Panc1 (cell line): Measurements from ENCODE around the gene LHFPL3. TPM values are rescaled to one million over a fixed set of nuclear protein-coding genes. Genes with fewer than 3 reads are reported as not detected.

ENCODE experiments used
- ATAC-seq: fragments of 200-7000 bp; cut with Tn5 transposase; 2 replicates; pipeline ENCODE4 v1.9.1; 2020; ENCODE audit warnings: mild to moderate bottlenecking, moderate library complexity
- BruUV-seq: library from RNA; stranded (reverse); fragments of 400-500 nt; replicated peaks from 2 replicates; lab custom pipeline; 2021; lab: Mats Ljungman, UMichigan
- CTCF ChIA-PET: fragments of 300-600 bp; sonication (Branson Sonifier 250); formaldehyde crosslinking; loops from one replicate; lab custom pipeline; 2022; ENCODE audit warnings: antibody characterized with exemption; lab: Charles Lee
- POLR2A ChIA-PET: fragments of 300-600 bp; sonication (Branson Sonifier 250); formaldehyde crosslinking; loops from one replicate; lab custom pipeline; 2022; ENCODE audit warnings: antibody characterized with exemption; lab: Charles Lee
- DNase-seq: peaks from one replicate; pipeline ENCODE4 v3.0.0-alpha.2; 2010; ENCODE audit warnings: low read depth, low spot score
- H3K27ac ChIP-seq: 2 replicates; pipeline ENCODE4 v1.5.1; 2011; ENCODE audit warnings: mild to moderate bottlenecking, low read length, inconsistent platforms
- H3K27me3 ChIP-seq: fragments of 200-500 bp; sonication (Bioruptor generic); 2 replicates; pipeline ENCODE4 v1.6.0; 2014; ENCODE audit warnings: low read length, inconsistent platforms; ENCODE audit not compliant: control insufficient read depth, insufficient read depth
- H3K36me3 ChIP-seq: fragments of 200-500 bp; sonication (Bioruptor generic); 2 replicates; pipeline ENCODE4 v1.5.1; 2014; ENCODE audit warnings: inconsistent platforms, mild to moderate bottlenecking, low read length, moderate library complexity; ENCODE audit not compliant: control insufficient read depth, insufficient read depth
- H3K4me1 ChIP-seq: 2 replicates; pipeline ENCODE4 v1.5.1; 2011; ENCODE audit warnings: inconsistent platforms, mild to moderate bottlenecking, low read length, moderate library complexity; ENCODE audit not compliant: control insufficient read depth, insufficient read depth
- H3K4me3 ChIP-seq, 2 experiments: 2 replicates each; pipeline ENCODE4 v1.5.1; 2011 to 2012; ENCODE audit warnings: low read depth in 2 of 2, low read length in 2 of 2, mild to moderate bottlenecking in 2 of 2, inconsistent platforms in 1 of 2, moderate library complexity in 1 of 2
- H3K9me3 ChIP-seq: fragments of 200-500 bp; sonication (Bioruptor generic); 2 replicates; pipeline ENCODE4 v1.5.1; 2014; ENCODE audit warnings: low read depth, mild to moderate bottlenecking, inconsistent platforms, low read length, moderate library complexity; ENCODE audit not compliant: control insufficient read depth, insufficient read depth
- POLR2AphosphoS5 ChIP-seq: IDR thresholded peaks from 2 replicates; pipeline ENCODE4 v1.6.1; 2012; ENCODE audit warnings: mild to moderate bottlenecking, low read depth, low read length, moderate library complexity
- REST ChIP-seq, 2 experiments: IDR thresholded peaks; 2 replicates each; pipeline ENCODE4 v1.6.1; 2011 to 2012; ENCODE audit warnings: low read depth in 2 of 2, control low read depth in 1 of 2, low read length in 1 of 2, mild to moderate bottlenecking in 1 of 2, moderate library complexity in 1 of 2; ENCODE audit not compliant: insufficient read depth in 1 of 2
- SIN3A ChIP-seq: IDR thresholded peaks from 2 replicates; pipeline ENCODE4 v1.6.1; 2012; ENCODE audit warnings: low read depth, mild to moderate bottlenecking, low read length, moderate library complexity, borderline replicate concordance; ENCODE audit not compliant: insufficient read depth
- TCF7L2 ChIP-seq: IDR thresholded peaks from 2 replicates; pipeline ENCODE4 v1.6.1; 2011; ENCODE audit warnings: mild to moderate bottlenecking, low read depth, low read length, inconsistent platforms
- in situ Hi-C: cut with HindIII; loops from 2 replicates; pipeline ENCODE4 v1.10.0; 2016; ENCODE audit warnings: low sequenced_read_pairs, low pct_unique_long_range_greater_than_20kb
- intact Hi-C: fragments of 100-400 bp; cut with micrococcal nuclease; formaldehyde crosslinking; loops from one replicate; pipeline ENCODE4 v1.10.0; 2022; ENCODE audit not compliant: unreplicated experiment
- total RNA-seq: library from RNA; stranded (reverse); gene quantifications from one replicate; pipeline ENCODE4 v1.2.1, GENCODE V29; 2021; ENCODE audit not compliant: unreplicated experiment

The LHFPL3 gene
- total RNA-seq, 1 experiment from 2014 or later, result not detected

GRCh38 chr7:104843198-104843597 is 514.8 kb downstream of the LHFPL3 start:
- DNase-seq, result no peak
- Histone ChIP-seq H3K9me3 (no peaks in the 10 kb centered on the region), H3K36me3 (no peaks in the 10 kb centered on the region), H3K4me1 (no peaks in the 10 kb centered on the region), H3K4me3 (no peak overlapping the region), H3K27me3 (peaks cover 3% of the 10 kb centered on the region; the same call in 1 of the 2 replicates), H3K27ac (no peak overlapping the region)
- in situ Hi-C loops, result no loop called here
- intact Hi-C loops, result no loop called here
- no TSS peak for BruUV-seq
- TF ChIP-seq TCF7L2 (no peak), SIN3A (no peak)
- no peak for ATAC-seq
- POLR2A ChIA-PET, result no interaction called here
- CTCF ChIA-PET, result no interaction called here

GRCh38 chr7:104845557-104845956 is 517.2 kb downstream of the LHFPL3 start:
- ChIA-PET POLR2A (no interaction called here), CTCF (no interaction called here)
- in situ Hi-C loops, result no loop called here
- no peak for DNase-seq
- H3K36me3 ChIP-seq, result no peaks in the 10 kb centered on the region
- BruUV-seq, result no TSS peak
- H3K4me3 ChIP-seq, result no peak overlapping the region
- H3K4me1 ChIP-seq, result no peaks in the 10 kb centered on the region
- TF ChIP-seq TCF7L2, result no peak
- TF ChIP-seq REST (IDR thresholded peaks at IDR 0.05; ENCODE audit: insufficient read depth in 1 of 2, low read depth in 2 of 2, low read length in 1 of 2), result no peak
- TF ChIP-seq SIN3A, result no peak
- intact Hi-C loops, result loop anchor here (5.0 kb wide), 1 partner anchor 613 kb away; no protein-coding TSS in a partner anchor
- peaks cover 3% of the 10 kb centered on the region; the same call in 1 of the 2 replicates for H3K27me3 ChIP-seq
- H3K9me3 ChIP-seq, result no peaks in the 10 kb centered on the region
- no peak overlapping the region for H3K27ac ChIP-seq
- ATAC-seq, result no peak

- no peak overlapping the region for H3K27ac ChIP-seq
- intact Hi-C loops, result loop anchor here (5.0 kb wide), 1 partner anchor 614 kb away; no protein-coding TSS in a partner anchor
Measured at GRCh38 chr7:104846731-104847130, 518.3 kb downstream of the LHFPL3 start.

More at GRCh38 chr7:104846731-104847130, 518.3 kb downstream of the LHFPL3 start:
- POLR2A ChIA-PET, result no interaction called here
- DNase-seq (no peak), ATAC-seq (no peak)
- no peak for TF ChIP-seq POLR2AphosphoS5
- CTCF ChIA-PET, result no interaction called here
- no peaks in the 10 kb centered on the region for H3K4me1 ChIP-seq
- H3K9me3 ChIP-seq, result no peaks in the 10 kb centered on the region
- BruUV-seq, result no TSS peak
- peaks cover 5% of the 10 kb centered on the region; the same call in 1 of the 2 replicates for H3K27me3 ChIP-seq
- H3K36me3 ChIP-seq, result no peaks in the 10 kb centered on the region
- in situ Hi-C loops, result no loop called here
- H3K4me3 ChIP-seq, result no peak overlapping the region
